Left lobe of liver (tissue), 2 donors: ENCODE data around the gene ANKAR. TPM values are rescaled to one million over a fixed set of nuclear protein-coding genes. Genes with fewer than 3 reads are reported as not detected.
"Not testable (repeated sequence)": the region's sequence is repeated elsewhere in the genome, so short reads cannot be mapped to it uniquely, and the experiment has no call there.

Source experiments
- ATAC-seq: fragments of 200-7000 bp; cut with Tn5 transposase; one replicate; pipeline ENCODE4 v1.9.1; 2020; ENCODE audit warnings: mild to moderate bottlenecking, moderate library complexity
- DNase-seq: peaks from one replicate; pipeline ENCODE4 v3.0.0-alpha.2; 2020; ENCODE audit warnings: low spot score
- total RNA-seq: library from RNA; stranded (reverse); gene quantifications from one replicate; pipeline ENCODE4 v1.2.1, GENCODE V29; 2021
- donor health status: DM: no; HTN: no; CAD: no; lungs with moderate emphysema.
- donor health status: DM: no; HTN: yes; CAD: no.

ANKAR gene
- total RNA-seq, 1 donor from 2014 or later: 3.5 TPM

DNA sequence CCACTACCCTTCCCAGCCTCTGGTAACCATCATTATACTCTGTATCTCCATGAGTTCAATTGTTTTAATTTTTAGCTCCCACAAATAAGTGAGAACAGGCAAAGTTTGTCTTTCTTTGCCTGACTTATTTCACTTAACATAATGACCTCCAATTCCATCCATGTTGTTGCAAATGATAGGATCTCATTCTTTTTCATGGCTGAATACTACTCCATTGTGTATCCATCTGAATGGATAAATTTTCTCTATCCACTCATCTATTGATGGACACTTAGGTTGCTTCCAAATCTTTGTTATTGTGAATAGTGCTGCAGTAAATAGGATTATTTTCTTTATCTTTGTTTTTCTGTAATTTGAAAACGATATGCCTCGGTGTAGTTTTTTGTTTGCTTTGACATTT lies 26.2 kb downstream of the ANKAR start:
- no peak for DNase-seq
- ATAC-seq: no peak

DNA sequence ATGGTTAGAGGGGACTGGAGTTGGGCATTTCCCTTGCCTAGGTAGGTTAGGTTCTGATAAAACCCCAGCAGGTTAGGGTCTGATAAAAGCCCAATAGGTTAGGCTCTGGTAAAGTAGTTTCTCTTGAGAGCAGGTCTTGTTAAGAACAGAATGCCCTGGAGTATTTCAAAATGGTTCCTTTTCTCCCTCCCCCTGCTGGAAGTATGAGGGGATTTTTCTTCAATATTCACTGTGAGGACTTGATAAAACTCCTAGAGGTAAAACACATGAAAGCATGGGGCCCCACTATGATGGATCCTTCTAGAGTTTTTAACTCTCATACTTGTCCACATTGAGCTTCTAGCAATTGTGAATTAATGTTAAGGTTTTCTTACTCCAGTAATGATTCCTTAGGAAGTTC lies 27.6 kb downstream of the ANKAR start:
- ATAC-seq (no peak), DNase-seq (no peak)

- DNase-seq: no peak
- ATAC-seq: no peak
Measured at GRCh38 chr2:189709501-189710221, 35.2 kb downstream of the ANKAR start.

DNA sequence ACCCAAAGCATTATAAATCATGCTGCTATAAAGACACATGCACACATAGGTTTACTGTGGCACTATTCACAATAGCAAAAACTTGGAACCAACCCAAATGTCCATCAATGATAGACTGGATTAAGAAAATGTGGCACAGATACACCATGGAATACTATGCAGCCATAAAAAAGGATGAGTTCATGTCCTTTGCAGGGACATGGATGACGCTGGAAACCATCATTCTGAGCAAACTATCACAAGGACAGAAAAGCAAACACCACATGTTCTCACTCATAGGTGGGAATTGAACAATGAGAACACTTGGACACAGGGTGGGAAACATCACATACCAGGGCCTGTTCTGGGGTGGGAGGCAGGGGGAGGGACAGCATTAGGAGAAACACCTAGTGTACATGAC lies 43.1 kb downstream of the ANKAR start:
- not testable (repeated sequence) for ATAC-seq, DNase-seq

- DNase-seq (no peak), ATAC-seq (no peak)
Measured at GRCh38 chr2:189719571-189719970, 45.1 kb downstream of the ANKAR start.

- DNase-seq (no peak), ATAC-seq (no peak)
Measured at GRCh38 chr2:189723192-189723591, 48.7 kb downstream of the ANKAR start.

Other genes with a start within 250 kb of the ANKAR start
- gene WDR75, start 233.2 kb upstream of the ANKAR start, total RNA-seq: 9.0 TPM
- gene SLC40A1, start 93.9 kb upstream of the ANKAR start, total RNA-seq: 151 TPM
- gene ASNSD1, start 13.2 kb upstream of the ANKAR start, total RNA-seq: 19.1 TPM
- 4.2 TPM for gene OSGEPL1, start 88.1 kb downstream of the ANKAR start, total RNA-seq
- gene ORMDL1, start 109.7 kb downstream of the ANKAR start, total RNA-seq: 19.7 TPM
- gene PMS1, start 109.8 kb downstream of the ANKAR start, total RNA-seq: 9.4 TPM